Measurements from ENCODE around the gene THTPA. TPM values are rescaled to one million over a fixed set of nuclear protein-coding genes. Genes with fewer than 3 reads are reported as not detected.

THTPA gene
- total RNA-seq, 1 experiment from 2014 or later, result 20.0 TPM

GRCh38 chr14:23539248-23540140, 16.6 kb upstream of the THTPA start (continued):
- TF ChIP-seq, protein P1, sequence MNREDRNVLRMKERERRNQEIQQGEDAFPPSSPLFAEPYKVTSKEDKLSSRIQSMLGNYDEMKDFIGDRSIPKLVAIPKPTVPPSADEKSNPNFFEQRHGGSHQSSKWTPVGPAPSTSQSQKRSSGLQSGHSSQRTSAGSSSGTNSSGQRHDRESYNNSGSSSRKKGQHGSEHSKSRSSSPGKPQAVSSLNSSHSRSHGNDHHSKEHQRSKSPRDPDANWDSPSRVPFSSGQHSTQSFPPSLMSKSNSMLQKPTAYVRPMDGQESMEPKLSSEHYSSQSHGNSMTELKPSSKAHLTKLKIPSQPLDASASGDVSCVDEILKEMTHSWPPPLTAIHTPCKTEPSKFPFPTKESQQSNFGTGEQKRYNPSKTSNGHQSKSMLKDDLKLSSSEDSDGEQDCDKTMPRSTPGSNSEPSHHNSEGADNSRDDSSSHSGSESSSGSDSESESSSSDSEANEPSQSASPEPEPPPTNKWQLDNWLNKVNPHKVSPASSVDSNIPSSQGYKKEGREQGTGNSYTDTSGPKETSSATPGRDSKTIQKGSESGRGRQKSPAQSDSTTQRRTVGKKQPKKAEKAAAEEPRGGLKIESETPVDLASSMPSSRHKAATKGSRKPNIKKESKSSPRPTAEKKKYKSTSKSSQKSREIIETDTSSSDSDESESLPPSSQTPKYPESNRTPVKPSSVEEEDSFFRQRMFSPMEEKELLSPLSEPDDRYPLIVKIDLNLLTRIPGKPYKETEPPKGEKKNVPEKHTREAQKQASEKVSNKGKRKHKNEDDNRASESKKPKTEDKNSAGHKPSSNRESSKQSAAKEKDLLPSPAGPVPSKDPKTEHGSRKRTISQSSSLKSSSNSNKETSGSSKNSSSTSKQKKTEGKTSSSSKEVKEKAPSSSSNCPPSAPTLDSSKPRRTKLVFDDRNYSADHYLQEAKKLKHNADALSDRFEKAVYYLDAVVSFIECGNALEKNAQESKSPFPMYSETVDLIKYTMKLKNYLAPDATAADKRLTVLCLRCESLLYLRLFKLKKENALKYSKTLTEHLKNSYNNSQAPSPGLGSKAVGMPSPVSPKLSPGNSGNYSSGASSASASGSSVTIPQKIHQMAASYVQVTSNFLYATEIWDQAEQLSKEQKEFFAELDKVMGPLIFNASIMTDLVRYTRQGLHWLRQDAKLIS (CRISPR knock-in tag; IDR thresholded peaks at IDR 0.05; ENCODE audit: borderline replicate concordance), result no peak

GRCh38 chr14:23540141-23540469, 16.0 kb upstream of the THTPA start:
- TF ChIP-seq SMAD4 (CRISPR knock-in tag; IDR thresholded peaks at IDR 0.05) (no peak), HMGA2 (CRISPR knock-in tag; IDR thresholded peaks at IDR 0.05) (no peak), TEAD4 (CRISPR knock-in tag; IDR thresholded peaks at IDR 0.05) (no peak), GABPB1 (CRISPR knock-in tag; IDR thresholded peaks at IDR 0.05) (0 out of 2 replicates have a peak, but pooled peaks have one; percentile 7)
- ChIA-PET CTCF (interaction anchor here (1.0 to 7.8 kb wide), 11 partner anchors 9 to 62 kb away, joined by 3 to 181 read pairs (median 14); no protein-coding TSS in a partner anchor), POLR2A (interaction anchor here (0.6 to 5.5 kb wide), 7 partner anchors 9 to 219 kb away, joined by 3 to 102 read pairs (median 49); partner anchors contain the start of genes PABPN1, THTPA and ZFHX2)
- H3K4me3 Mint-ChIP-seq, result no peak overlapping the region
- peaks cover 18% of the 10 kb centered on the region for H3K36me3 Mint-ChIP-seq
- H3K9me3 Mint-ChIP-seq, result no peaks in the 10 kb centered on the region
- H3K27me3 Mint-ChIP-seq (ENCODE audit: low read depth), result no peaks in the 10 kb centered on the region
- peak overlapping the region; percentile 100 for H3K27ac Mint-ChIP-seq
- DNase-seq (ENCODE audit: low spot score) (no peak), ATAC-seq (no peak)
- peaks cover 55% of the 10 kb centered on the region for H3K4me1 Mint-ChIP-seq

DNA sequence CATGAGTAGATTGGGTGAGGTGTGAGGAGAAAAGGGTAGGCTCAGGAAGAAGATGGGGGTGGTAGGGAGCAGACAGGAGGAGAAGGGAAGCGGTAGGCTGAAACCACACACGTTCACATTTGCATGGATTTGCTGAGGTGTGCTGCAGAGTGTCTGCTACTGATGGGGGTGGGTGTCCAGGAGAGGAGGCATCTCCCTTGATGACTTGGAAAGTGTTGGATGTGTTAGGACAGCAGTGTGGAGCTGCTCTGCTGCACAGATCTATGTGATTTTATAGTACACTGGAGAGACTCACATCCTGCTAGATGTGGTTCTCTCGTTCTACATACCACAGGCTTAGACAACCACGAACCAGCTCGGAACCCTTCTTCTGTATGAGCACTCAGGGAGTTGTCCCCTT, 13.8 kb upstream of the THTPA start:
- DNase-seq (ENCODE audit: low spot score), result no peak
- POLR2A ChIA-PET, result interaction anchor here (0.7 kb wide), 2 partner anchors 8 to 9 kb away, joined by 3 read pairs; partner anchors contain the start of gene ZFHX2
- no peaks in the 10 kb centered on the region for H3K27me3 Mint-ChIP-seq (ENCODE audit: low read depth)

More for the DNA sequence above, 13.8 kb upstream of the THTPA start:
- CTCF ChIA-PET, result interaction anchor here (1.4 to 7.8 kb wide), 4 partner anchors 11 to 58 kb away, joined by 5 to 181 read pairs (median 54); no protein-coding TSS in a partner anchor
- Mint-ChIP-seq H3K4me3 (no peak overlapping the region), H3K36me3 (peaks cover 12% of the 10 kb centered on the region), H3K27ac (peak overlapping the region; percentile 85), H3K9me3 (no peaks in the 10 kb centered on the region), H3K4me1 (peaks cover 39% of the 10 kb centered on the region)
- no peak for TF ChIP-seq ZNF423 (CRISPR knock-in tag; IDR thresholded peaks at IDR 0.05)
- TF ChIP-seq, protein P2, sequence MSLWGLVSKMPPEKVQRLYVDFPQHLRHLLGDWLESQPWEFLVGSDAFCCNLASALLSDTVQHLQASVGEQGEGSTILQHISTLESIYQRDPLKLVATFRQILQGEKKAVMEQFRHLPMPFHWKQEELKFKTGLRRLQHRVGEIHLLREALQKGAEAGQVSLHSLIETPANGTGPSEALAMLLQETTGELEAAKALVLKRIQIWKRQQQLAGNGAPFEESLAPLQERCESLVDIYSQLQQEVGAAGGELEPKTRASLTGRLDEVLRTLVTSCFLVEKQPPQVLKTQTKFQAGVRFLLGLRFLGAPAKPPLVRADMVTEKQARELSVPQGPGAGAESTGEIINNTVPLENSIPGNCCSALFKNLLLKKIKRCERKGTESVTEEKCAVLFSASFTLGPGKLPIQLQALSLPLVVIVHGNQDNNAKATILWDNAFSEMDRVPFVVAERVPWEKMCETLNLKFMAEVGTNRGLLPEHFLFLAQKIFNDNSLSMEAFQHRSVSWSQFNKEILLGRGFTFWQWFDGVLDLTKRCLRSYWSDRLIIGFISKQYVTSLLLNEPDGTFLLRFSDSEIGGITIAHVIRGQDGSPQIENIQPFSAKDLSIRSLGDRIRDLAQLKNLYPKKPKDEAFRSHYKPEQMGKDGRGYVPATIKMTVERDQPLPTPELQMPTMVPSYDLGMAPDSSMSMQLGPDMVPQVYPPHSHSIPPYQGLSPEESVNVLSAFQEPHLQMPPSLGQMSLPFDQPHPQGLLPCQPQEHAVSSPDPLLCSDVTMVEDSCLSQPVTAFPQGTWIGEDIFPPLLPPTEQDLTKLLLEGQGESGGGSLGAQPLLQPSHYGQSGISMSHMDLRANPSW (CRISPR knock-in tag; conservative IDR thresholded peaks at IDR 0.05; ENCODE audit: low read depth), result no peak
- TF ChIP-seq SOX15 (CRISPR knock-in tag; IDR thresholded peaks at IDR 0.05), result no peak
- TF ChIP-seq IRF2 (CRISPR knock-in tag; IDR thresholded peaks at IDR 0.05; ENCODE audit: borderline replicate concordance, low read depth), result no peak
- TF ChIP-seq ZMAT4 (CRISPR knock-in tag; IDR thresholded peaks at IDR 0.05), result no peak
- no peak for TF ChIP-seq ZNF232 (CRISPR knock-in tag; IDR thresholded peaks at IDR 0.05)
- no peak for TF ChIP-seq ESRRA (CRISPR knock-in tag; IDR thresholded peaks at IDR 0.05; ENCODE audit: borderline replicate concordance)
- TF ChIP-seq ZNF396 (CRISPR knock-in tag; IDR thresholded peaks at IDR 0.05; ENCODE audit: borderline replicate concordance), result no peak
- TF ChIP-seq, protein P3, sequence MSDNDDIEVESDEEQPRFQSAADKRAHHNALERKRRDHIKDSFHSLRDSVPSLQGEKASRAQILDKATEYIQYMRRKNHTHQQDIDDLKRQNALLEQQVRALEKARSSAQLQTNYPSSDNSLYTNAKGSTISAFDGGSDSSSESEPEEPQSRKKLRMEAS (CRISPR knock-in tag; IDR thresholded peaks at IDR 0.05), result no peak
- TF ChIP-seq NR3C1 (CRISPR knock-in tag; conservative IDR thresholded peaks at IDR 0.05; ENCODE audit: low read depth), result no peak
- TF ChIP-seq ZNF416 (CRISPR knock-in tag; IDR thresholded peaks at IDR 0.05), result no peak
- ATAC-seq, result no peak
